ENCODE data around the gene CC2D2B. TPM values are rescaled to one million over a fixed set of nuclear protein-coding genes. Genes with fewer than 3 reads are reported as not detected.

The CC2D2B gene
- total RNA-seq, 2 donors from 2014 or later, result not detected

Other genes starting within 250 kb of the CC2D2B start
- gene TCTN3, start 214.0 kb upstream of the CC2D2B start, total RNA-seq, result 10 to 100 TPM; 12.2 to 22.2 TPM
- 1 to 10 TPM; 1.4 to 2.1 TPM for gene ENTPD1, start 151.8 kb upstream of the CC2D2B start, total RNA-seq
- gene CCNJ, start 135.6 kb downstream of the CC2D2B start, total RNA-seq, result 1 to 10 TPM; 3.9 to 5.5 TPM
- 10 to 100 TPM; 16.4 to 20.1 TPM for gene ZNF518A, start 222.3 kb downstream of the CC2D2B start, total RNA-seq

Measured in activated naive CD4-positive, alpha-beta T cell treated with anti-CD3 and anti-CD28 coated beads, Interleukin-2, amount 50 U/mL, for 72 hours (primary cell).